ENCODE results near the gene POU2F1. TPM values are rescaled to one million over a fixed set of nuclear protein-coding genes. Genes with fewer than 3 reads are reported as not detected.

Gene POU2F1
- total and polyA plus RNA-seq, 2 donors (not counting 1 experiment from before 2014, with no cell fraction given): 5.2 to 48.8 TPM

DNA sequence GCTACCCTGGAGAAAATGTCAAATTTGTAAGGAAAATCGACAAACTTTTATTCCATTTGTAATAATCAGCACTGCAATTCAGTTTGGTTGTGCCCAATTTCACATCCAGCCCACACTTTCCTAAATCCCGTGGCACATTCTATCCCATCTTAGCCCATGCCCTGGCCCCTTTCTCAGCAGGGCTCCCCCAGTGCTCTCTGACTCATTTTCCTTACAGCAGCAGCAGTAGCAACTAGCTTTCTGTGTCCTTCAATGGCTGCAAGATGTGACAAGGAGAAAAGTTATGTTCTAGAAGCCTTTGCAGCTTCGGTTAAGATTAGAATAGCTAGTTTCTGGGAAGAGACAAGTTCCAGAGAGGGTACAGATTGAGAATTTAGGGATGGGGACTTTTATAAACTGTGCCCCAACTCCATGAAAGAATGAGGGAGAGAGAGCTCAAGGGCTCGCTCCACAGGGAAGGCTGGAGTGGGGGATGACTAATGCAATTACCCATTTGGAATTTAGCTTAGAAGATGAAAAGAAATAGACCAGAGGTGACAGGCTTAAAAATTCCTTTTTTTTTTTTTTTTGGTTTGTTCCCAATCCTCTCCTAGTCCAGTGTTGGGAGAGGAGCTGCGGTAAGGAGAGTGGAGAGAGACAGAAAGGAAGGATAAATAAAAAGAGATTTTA lies 47.0 kb upstream of the POU2F1 start:
- 94% methylated on average over 3 of the region's 5 CpGs for WGBS (ENCODE audit: insufficient coverage)

More for the DNA sequence above, 47.0 kb upstream of the POU2F1 start:
- Histone ChIP-seq H3K27me3 (replicated peaks in 1 of 4; ENCODE audit: control extremely low read depth in 1 of 4, control insufficient read depth in 3 of 4, insufficient read depth in 4 of 4, low read length in 3 of 4) (peaks cover 0 to 10% (median 5%) of the 10 kb centered on the region in 4 experiments), H2AFZ (ENCODE audit: insufficient read depth, low read depth, low read length, poor library complexity, severe bottlenecking) (no peak overlapping the region), H3K27ac (ENCODE audit: low read length in 2 of 2) (no peak overlapping the region), H3K4me2 (replicated peaks; ENCODE audit: low read depth, low read length, poor library complexity, severe bottlenecking) (no peak overlapping the region), H3K36me3 (replicated peaks in 1 of 2; ENCODE audit: control extremely low read depth in 1 of 2, control insufficient read depth in 1 of 2, extremely low read depth in 1 of 2, insufficient read depth in 2 of 2, low read length in 1 of 2) (no peaks in the 10 kb centered on the region), H3K4me3 (ENCODE audit: control extremely low read depth in 1 of 5, extremely low read depth in 1 of 5, insufficient read depth in 1 of 5, low read depth in 2 of 5, low read length in 4 of 5) (no peak overlapping the region), H3K9ac (ENCODE audit: low read length) (no peak overlapping the region), H3K9me3 (ENCODE audit: control extremely low read depth in 1 of 3, control insufficient read depth in 2 of 3, insufficient read depth in 1 of 3, low read length in 2 of 3) (peaks cover 0 to 6% (median 0%) of the 10 kb centered on the region in 3 donors), H4K20me1 (ENCODE audit: control insufficient read depth, insufficient read depth, low read length, poor library complexity, severe bottlenecking) (no peaks in the 10 kb centered on the region), H3K4me1 (ENCODE audit: control insufficient read depth in 2 of 2, insufficient read depth in 2 of 2, low read length in 2 of 2) (no peaks in the 10 kb centered on the region), H3K79me2 (ENCODE audit: control insufficient read depth, insufficient read depth, low read length) (no peaks in the 10 kb centered on the region)
- no peaks in the 10 kb centered on the region for H3K4me1 Mint-ChIP-seq
- H3K4me3 Mint-ChIP-seq: no peak overlapping the region
- POLR2A ChIA-PET: no interaction called here
- TF ChIP-seq CTCF (IDR thresholded peaks at IDR 0.05): no peak
- TF ChIP-seq EZH2 (IDR thresholded peaks at IDR 0.05; ENCODE audit: borderline replicate concordance, insufficient read depth, low read depth, low read length, poor library complexity, severe bottlenecking): no peak
- DNase-seq (no peak), ATAC-seq (ENCODE audit: low read depth) (no peak)
- CTCF ChIA-PET: no interaction called here
- no peak overlapping the region for H3K27ac Mint-ChIP-seq
- intact Hi-C loops (cut with micrococcal nuclease): no loop called here
- H3K9me3 Mint-ChIP-seq (ENCODE audit: insufficient read depth): peaks cover 2% of the 10 kb centered on the region
- peaks cover 22% of the 10 kb centered on the region for H3K27me3 Mint-ChIP-seq
